Eye (tissue), 1 donor: ENCODE measurements around the gene C2orf42.
"Not testable (repeated sequence)": the region's sequence is repeated elsewhere in the genome, so short reads cannot be mapped to it uniquely, and the experiment has no call there.

Experiments used
- DNase-seq: peaks from one replicate; pipeline ENCODE4 v3.0.0-alpha.2; 2015

The C2orf42 gene

GRCh38 chr2:70131344-70132143 lies 59.3 kb downstream of the C2orf42 start:
- DNase-seq = not testable (repeated sequence)

DNA sequence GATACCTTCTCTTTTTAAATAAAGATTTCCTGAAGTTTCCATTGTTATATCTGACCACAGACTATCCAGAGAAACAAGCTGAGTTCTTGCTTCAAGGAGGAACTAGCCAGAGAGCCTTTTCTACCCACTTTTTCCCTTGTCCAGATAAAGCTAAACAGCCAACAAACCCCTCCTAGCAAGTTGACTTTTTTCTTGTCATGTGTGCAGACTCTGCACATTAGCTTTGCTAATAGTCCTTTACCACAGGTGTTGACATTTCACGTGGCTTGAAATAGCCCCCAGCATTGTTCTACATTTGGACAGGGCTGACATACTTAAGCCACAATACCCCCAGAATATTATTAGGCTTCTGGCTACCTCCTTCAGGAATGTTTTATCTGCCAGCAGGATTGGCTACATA lies 62.8 kb downstream of the C2orf42 start:
- DNase-seq = no peak

- DNase-seq = no peak
Observed at GRCh38 chr2:70126413-70126812, 64.4 kb downstream of the C2orf42 start.

DNA sequence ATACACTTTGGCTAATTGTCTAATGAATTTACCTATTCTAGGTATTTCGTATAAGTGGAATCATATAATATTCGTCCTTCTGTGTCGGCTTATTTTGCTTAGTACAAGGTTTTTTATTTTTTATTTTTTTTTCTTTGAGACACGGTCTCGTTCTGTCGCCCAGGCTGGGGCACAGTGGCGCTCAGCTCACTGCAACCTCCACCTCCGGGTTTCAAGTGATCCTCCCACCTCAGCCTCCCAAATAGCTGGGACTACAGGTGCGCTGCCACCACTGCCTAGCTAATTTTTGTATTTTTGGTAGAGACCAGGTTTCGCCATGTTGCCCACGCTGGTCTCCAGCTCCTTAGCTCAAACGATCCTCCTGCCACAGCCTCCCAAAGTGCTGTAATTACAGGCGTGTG lies 65.3 kb downstream of the C2orf42 start:
- no peak for DNase-seq

- peak; percentile 94 for DNase-seq
Observed at GRCh38 chr2:70124983-70125480, 65.8 kb downstream of the C2orf42 start.

GRCh38 chr2:70123829-70124116 lies 67.0 kb downstream of the C2orf42 start:
- DNase-seq = no peak

DNA sequence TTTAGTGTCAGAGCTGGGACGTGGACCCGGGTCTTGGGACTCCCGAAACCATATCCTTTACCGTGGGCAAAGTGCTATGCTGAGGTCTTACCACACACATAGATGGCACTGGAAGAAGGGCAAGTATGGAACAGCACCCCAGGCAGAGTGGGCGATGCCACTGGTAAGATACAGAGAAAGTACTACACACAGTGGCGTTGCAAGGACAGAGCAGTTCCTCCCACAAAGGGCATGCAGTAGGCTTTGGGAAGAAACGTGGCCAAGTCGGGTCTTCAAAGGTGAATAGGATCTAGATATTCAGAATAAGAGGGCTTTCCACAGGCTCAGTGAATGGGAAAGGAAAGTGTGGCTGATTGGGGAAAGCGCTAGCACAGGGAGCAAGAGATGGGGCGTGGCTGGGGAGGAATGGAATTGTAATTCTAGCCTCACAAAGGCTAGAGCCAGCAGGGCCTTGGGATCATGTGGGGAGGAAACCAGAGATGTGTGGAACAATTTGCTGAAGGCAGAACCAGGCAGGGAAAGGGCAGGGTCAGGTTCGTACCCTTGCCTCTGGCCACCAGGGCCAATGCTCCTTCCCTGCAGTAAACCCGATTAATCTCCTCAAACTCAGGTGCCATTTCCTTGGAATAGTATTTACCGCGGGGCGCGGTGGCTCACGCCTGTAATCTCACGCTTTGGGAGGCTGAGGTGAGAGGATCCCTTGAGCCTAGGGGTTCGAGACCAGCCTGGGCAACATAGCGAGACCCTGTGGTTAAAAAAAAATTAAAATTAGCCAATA lies 67.6 kb downstream of the C2orf42 start:
- DNase-seq = peak; percentile 82

DNA sequence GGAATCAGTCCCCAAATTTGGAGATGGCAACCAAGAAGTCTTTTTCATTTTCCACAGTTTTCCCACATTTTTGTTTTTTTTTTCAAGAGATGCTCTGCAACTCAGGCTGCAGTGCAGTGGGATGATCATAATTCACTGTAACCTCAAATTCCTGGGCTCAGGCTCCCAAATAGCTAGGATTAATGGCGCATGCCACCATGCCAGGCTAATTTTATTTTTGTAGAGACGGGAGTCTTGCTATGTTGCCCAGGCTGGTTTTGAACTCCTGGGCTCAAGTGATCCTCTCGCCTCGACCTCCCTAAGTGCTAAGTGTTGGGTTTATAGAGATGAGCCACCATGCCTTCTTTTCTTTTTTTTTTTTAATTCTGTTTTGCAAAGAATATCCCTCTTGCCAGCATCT lies 68.3 kb downstream of the C2orf42 start:
- DNase-seq = no peak

- no peak for DNase-seq
Observed at GRCh38 chr2:70121627-70122372, 69.0 kb downstream of the C2orf42 start.

GRCh38 chr2:70118798-70119454 lies 71.9 kb downstream of the C2orf42 start:
- peak; percentile 89 for DNase-seq

DNA sequence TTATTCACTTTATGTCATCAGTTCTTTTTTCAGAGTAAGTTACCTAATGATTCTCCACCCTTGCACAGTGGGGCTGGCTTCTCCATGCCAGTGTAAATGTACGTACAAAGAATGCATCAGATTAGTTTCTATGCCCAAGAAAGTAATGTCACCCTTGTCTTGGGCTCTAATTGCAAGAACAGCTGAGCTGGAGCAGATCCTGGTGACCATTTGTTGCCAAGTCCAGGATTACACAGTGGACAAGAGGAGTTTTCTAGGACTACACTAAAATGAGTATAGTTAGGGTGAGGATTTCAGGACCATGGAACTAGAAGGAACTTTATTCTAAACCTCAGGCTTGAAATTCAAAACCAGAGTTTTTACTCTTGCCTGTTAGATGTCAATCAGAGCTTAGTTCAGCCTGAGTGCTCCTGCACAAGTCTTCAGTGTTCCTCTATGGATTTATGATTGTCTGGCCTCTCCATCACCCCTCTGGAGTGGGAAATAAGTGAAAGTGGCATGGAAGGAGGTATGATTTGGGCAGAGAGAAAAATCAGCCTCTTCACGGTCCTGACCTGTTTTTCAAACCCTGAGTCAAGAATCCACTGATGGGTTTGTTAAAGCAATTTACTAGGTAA lies 73.8 kb downstream of the C2orf42 start:
- DNase-seq = peak; percentile 87

- peak; percentile 27 for DNase-seq
Observed at GRCh38 chr2:70115646-70116442, 75.0 kb downstream of the C2orf42 start.

DNA sequence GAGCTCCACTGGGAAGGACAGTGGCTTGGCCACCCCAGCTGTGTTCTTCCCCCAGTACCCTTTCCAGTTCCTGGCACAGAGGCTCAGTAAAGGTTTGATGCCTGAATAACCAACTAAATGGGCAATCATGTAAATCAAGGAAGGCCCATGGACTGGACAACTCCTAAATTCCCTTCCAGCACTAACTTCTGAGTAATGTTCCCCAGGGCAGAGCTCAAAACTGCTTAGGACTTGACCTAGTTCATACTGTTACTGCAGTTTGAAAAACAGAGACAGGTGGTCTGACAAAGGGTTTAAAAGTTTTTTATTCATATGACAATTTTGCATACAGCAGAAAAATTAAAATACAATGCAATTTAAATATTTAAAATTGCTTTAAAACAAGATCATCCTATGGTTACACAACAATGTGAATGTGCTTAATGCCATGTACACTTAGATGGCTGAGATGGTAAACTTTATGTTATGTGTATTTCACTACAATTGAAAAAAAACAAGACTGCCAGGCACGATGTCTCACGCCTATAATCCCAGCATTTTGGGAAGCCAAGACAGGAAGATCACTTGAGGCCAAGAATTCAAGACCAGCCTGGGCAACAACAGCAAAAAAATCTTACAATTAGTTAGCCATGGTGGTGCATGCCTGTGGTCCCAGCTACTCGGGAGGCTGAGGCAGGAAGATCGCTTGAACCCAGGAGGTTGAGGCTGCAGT lies 77.3 kb downstream of the C2orf42 start:
- no peak for DNase-seq

- DNase-seq = peak; percentile 34
Observed at GRCh38 chr2:70111752-70112591, 78.8 kb downstream of the C2orf42 start.

- DNase-seq = not testable (repeated sequence)
Observed at GRCh38 chr2:70110397-70110796, 80.4 kb downstream of the C2orf42 start.

DNA sequence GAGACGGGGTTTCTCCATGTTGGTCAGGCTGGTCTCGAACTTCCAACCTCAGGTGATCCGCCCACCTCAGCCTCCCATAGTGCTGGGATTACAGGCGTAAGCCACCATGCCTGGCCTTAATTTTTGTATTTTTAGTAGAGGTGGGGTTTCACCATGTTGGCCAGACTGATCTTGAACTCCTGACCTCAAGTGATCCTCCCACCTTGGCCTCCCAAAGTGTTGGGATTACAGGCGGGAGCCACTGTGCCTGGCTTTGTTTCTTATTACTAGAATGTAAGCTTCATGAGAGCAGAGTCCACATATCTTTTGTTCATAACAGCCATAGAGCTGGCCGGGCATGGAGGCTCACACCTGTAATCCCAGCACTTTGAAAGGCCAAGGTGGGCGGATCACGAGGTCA lies 84.7 kb downstream of the C2orf42 start:
- DNase-seq = not testable (repeated sequence)

DNA sequence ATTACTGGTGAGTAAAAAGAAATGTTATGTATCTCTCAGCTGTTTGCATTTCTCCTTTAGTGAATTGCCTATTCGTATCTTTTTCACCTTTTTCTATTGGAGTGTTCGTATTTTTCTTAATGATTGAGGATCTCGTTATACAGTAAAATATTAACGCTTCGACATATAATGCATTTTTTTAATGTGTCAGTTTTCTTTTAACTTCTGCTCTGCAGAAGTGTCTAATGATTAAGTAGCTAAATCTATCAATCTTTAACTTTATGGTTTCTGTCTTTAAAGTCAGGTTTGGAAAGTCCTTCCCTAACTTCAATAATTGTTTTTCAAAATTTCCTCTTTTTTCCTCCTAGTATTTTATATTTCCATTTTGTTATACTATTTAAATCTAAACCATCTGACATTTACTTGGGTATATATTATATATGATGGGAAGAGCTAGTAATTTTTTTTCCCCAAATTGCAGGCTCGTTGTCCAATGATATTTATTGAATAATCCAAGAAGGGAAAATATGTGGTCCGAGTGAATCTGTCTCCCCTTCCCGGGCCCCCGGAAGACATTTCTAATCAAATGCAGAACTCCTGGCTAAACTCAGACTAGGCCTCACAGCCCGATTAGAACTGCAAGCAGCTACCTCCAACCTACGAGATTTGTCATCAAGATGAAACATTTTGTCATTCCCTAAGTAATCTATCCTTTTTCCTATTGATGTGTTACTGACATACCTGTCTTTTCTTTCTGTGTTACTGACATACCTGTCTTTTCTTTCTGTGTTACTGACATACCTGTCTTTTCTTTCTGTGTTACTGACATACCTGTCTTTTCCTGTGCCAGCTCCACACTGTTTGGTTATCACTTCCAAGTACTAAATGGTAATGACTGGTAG lies 86.3 kb downstream of the C2orf42 start:
- DNase-seq = peak; percentile 95

DNA sequence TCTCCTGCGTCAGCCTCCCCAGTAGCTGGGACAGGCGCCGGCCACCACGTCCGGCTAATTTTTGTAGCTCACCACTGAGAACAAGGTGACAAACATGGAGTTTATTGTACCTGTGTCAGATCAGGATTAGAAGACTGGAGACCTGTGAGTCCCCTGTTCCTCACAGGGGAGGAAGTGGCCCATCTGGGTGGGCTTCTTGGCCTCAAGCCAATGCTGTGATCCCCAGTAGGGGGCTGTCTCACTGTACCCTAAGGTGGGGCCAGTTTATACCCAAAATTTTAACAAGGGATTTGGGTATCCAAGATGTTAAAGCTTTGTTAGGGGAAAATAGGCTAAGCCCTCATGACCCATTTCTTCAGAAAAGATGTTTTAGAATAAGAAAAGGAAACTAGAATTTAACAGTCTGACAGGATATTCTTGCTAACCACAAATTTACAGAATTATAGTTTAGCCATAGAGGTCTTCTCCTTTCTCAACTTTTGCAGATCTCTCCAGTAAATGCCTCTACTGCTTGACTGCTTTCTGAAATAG lies 87.2 kb downstream of the C2orf42 start:
- no peak for DNase-seq
